ENCODE measurements around the gene GNG7.

DNA sequence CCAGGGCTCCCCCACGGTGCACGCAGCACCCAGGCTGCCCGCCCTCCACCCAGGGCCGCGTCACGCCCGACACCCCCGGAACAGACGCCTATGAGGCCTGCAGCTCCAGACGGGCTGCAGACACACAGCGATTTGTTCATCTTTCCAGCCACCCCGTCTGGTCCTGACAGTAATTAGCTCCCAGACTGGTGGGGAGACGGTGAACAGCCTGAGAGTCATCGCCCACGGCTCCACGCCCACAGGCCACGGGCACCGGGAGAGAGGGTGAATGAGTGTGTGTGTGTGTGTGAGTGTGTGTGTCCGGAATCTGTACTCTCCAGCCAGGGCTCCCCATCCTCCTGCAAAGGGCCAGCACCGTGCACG, 208.4 kb downstream of the GNG7 start:
- TF ChIP-seq EZH2 (IDR thresholded peaks at IDR 0.05; ENCODE audit: insufficient read depth, poor library complexity, severe bottlenecking) (no peak), EZH2phosphoT487 (IDR thresholded peaks at IDR 0.05; ENCODE audit: insufficient read depth, low read depth) (no peak)
